Measurements from ENCODE around the gene CRIM1.

The CRIM1 gene

DNA sequence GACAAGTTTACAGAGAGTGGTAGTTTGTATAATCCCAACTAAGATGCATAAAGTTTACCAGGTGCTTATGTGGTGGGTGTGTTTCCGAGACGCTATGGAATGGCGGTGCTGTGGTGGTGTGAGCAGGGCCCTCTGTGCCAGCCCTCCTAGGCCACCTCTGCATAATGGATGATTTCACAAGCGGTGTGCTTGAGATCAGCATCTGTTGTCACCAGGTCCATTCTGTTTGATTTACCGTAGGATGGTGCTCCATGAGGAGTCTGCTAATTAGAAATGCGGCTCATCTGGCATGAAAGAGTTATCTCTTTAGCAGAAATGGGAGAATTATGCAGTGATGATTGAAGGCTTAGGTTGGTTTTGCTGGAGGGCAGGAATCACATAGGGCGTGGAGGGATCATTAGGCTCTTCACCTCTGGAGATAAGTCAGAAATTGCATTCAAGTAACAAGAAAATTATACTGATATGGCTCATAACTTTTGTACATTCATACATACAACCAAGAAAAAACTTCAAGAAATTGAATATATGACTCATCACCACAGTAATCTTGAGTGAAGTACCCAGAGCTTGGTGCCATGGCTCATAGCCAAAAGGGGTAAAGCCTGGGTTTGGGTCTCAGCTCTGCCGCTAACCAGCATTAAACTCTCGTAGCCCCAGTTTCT, 41.4 kb downstream of the CRIM1 start:
- no peak for DNase-seq (ENCODE audit: low read depth)

DNA sequence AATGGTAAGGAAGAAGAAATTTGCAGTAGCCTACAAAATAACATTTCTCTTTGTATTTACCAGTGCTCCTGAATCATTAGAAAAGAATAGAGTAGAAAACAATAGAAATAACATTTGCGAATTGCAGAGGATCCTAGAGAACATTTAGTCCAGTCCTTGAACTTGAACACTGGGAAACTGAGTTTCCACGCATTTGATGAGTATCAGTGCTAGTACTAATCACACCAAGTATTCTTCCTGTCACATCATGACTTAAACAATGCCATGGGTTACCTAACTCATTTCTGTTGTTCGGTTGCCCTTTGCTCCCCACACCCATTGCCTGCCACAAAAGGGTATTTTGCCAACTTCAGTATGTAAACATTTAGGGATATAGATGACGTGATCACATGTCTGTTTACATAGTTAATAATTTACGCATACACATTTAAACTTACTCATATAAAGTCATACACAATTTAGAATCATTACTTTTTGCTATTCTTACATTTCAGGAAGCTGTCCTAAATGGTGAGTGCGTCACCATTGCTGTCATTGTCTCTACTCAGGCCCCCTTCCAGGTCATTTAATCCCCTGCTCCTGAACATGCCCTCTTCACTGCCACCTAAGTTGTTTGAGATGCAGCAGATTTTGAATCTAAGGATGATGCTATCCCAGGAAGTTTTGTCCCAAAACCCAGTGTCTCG, 42.3 kb downstream of the CRIM1 start:
- DNase-seq (ENCODE audit: low read depth), result no peak

DNA sequence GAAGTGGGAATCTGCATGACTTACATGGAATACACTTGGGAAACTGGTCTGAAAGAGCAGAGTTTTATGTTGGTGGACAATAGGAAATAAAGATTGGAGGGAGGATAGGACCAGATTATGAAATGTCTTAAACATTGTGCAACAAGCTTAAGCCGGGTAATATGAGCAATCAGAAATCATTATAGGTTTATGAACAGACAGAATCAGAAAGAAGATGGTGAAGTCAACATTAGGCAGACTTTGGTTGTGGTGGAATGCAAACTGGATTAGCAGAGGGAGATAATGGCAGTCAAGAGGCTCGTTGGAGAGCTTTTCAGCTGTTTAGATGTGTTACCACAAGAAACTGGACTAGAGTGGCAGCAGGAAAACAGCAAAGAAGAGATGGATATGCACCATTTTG, 43.5 kb downstream of the CRIM1 start:
- DNase-seq (ENCODE audit: low read depth), result no peak

DNA sequence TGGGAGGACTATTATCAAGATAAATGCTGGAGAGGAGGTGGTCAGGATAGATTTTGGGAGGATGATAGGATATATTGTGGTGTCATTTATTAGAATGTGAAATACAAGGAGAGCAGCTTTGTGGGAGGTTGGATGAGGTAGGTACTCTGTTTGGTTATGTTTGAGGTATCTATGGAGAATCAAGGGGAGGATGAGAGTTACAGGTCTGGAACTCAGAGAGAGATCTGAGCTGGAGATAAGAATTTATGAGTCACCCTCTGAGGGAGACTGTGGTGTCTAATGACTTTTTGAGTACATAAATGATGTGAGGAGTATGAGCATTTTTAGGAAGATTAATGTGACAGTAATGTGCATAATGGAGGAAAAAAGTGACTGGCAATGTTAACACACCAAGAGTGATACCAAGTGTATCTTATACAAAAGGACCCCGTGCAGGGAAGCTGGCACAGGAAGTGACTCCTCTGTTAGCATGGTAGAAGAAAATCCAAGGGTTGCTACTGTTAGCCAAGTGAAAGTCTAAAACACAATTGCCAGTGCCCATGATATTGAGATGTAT, 48.2 kb downstream of the CRIM1 start:
- no peak for DNase-seq (ENCODE audit: low read depth)

DNA sequence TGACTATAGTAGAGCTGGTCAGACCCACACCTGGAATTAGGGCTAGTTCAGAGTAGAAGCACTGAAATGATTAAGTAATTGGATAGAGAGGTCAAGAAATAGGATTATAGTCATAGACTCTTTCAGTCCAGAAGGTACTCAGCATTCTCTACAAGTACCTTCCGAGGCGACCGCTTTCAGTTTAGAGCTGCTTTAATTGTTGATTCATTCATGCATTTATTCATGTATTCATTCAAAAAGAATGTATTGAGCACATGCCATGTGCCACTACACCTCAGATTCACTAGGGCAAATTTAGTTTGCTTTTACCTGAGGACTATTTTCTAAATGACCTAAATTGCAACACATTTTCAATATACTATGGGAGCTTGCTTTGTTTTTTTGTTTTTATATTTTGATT, 48.7 kb downstream of the CRIM1 start:
- no peak for DNase-seq (ENCODE audit: low read depth)

DNA sequence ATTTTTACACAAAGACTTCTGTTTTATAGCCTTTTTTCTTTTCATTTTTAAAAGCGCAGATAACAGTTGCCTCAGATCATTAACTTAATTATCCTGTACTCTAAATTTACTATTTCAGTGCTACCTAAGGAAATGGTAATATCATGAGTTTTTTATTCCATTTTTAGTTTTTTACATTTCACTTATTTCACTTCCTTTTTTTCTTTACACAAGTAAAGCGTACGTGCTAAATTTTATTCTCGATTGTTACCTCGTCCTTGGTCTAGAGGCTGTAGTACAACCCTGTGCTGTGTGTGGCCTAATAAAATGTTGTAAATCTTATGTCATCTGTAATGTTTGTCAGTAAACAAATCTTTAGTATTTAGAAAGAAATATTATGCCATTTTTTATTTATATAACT, 49.2 kb downstream of the CRIM1 start:
- no peak for DNase-seq (ENCODE audit: low read depth)

DNA sequence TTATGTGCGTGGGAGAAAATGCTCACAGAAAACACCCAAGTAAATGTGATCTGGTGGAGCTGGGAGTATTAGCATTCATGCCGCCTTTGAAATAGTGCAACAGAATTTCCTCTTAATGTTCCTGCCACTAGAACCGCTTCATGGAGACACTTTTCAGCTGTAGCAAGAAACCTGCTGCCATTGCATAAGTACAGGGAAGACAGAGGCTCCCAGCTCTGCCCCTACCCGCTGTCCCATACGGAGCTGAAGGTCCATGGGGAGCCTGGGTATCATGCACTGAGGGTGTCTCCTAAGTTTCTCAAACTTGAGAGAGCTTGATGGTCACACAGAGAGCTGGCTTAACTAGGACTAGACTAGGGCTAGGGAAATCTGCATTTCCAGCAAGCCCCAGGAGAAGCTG, 49.6 kb downstream of the CRIM1 start:
- no peak for DNase-seq (ENCODE audit: low read depth)

DNA sequence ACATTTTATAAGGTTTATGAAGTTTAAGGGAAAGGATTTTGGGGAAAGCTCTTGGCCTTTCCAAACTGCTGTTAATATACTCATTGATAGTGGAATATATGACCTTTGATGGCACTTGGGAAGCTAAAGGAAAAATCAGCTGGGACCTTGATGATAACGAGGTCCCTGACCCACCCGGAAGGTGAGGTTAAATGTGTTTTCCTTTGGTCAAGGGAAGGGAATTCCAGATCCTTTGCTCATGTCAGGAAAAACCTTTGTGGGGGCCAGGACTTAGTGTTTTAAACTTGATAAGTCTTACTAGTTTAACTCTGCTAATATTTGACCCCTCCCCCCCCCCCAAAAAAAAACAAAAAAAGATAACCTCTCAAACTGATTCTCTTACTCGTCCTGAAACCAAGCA, 50.7 kb downstream of the CRIM1 start:
- DNase-seq (ENCODE audit: low read depth), result no peak

DNA sequence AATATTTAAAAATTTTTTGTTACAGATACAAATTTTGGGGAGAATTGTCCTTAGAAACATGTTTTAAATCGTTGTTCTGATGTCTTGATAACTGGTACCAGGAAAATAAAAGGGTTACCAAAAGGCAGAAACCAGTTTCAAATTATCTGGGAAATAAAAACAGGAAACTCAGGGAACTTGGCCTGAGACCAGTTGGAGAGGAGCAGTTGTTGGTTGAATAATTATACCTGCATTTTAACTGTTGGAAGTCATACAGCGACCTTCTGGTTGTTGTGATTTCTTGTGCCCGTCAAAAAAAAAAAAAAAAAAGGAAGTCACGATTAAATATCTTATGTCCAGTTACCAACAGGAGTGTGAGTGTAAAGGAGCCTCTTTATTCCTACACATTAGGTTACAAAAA, 51.8 kb downstream of the CRIM1 start:
- DNase-seq (ENCODE audit: low read depth), result no peak

DNA sequence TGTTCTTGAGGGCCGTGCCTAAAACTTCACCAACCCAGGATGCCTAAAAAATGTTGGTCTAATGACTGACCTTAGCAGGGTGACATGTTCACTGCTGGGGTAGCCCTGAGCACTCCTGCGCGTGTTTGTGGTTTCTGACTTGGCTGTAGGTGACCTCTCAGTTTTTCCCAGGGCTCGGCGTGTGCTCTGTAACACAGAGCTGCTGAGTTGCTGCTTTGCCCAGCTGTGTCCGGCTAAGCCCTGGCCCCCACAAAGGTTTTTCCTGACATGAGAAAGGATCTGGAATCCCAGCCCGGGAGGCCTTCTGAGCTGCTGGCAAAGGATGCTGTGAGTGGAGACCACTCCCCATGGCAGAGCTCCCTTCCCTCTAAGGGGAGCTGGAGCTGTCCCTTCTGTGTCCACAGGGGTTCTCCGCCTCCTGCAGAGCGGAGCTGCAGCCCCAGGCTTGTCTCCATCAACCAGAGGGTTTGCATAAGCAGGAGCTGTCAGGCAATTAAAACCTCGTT, 52.7 kb downstream of the CRIM1 start:
- DNase-seq (ENCODE audit: low read depth), result no peak

DNA sequence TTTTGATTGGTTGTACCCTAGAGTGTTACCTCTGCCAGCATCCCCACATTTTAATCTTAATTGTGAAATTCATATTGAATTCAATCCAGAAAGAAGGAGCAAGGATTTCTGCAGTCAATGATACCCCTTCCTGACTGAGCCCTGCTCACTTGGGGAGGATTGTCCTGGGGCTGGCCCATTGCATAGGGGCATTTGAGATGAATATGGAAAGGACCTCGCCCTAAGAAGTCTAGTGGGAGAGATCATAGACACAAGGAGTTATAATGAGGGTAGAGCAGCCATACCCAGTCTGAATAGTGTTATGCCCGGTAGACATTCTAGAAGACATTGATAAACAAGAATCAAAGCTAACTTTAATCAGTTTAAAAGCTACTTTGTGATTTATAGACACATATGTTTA, 53.8 kb downstream of the CRIM1 start:
- DNase-seq (ENCODE audit: low read depth), result no peak

DNA sequence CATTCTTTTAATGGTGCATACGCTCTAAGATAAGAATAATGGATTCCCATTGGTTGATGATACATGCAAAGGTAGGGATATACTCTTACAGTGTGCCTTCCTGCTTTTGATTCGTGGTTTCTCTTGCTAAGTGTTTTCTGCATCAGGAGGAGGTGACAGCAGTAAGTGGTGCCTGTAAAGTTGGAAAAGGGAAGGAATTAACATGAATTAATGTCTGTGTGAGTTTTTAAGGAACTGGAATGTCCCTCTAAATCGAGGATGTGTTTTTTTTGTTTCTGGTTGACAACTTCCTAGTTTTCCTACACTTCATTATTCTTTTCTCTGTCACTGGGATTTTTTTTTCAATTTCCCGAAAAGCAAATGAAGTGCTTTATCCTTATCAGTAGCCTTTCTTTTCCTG, 54.4 kb downstream of the CRIM1 start:
- no peak for DNase-seq (ENCODE audit: low read depth)

DNA sequence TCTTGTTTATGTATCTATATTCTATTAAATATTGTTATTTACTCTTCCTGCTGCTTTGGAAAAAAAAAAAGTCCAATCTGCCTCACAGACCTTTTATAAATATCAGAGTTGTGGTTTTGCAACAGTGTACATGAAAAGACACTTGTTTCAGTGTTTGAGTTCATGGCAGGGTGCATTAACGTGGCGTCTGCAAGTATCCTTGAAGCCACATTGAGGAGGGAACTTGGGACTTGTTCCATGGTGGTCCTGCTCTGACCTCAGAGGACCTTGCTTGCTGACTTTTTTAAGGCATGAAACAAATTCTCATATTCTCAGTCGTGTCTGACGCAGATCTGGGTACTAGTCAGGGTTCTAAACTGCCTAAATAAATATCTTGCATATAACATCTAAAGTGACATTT, 55.1 kb downstream of the CRIM1 start:
- DNase-seq (ENCODE audit: low read depth), result no peak

DNA sequence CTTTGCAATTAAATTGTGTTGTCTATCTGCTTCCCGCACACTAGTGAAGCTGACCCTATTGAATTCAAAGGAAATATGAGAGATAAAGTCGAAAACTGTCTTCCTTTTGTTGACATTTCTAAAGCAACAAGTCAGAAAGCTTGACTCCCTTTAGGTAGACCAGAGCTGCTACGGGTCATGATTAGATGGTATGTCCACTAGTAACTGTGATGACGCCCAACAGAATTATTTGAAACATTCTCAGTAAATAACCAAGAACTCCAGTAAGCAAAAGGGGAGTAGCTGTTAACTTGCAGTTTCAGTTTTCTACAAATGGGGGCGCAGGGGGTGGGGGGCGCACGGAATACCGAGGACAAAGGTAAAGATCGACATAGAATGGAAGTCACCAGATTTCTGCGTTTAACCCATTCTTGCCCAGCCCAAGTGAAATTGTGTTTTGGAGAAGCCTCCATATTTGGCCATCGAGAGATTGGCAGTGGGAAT, 56.4 kb downstream of the CRIM1 start:
- DNase-seq (ENCODE audit: low read depth), result no peak

DNA sequence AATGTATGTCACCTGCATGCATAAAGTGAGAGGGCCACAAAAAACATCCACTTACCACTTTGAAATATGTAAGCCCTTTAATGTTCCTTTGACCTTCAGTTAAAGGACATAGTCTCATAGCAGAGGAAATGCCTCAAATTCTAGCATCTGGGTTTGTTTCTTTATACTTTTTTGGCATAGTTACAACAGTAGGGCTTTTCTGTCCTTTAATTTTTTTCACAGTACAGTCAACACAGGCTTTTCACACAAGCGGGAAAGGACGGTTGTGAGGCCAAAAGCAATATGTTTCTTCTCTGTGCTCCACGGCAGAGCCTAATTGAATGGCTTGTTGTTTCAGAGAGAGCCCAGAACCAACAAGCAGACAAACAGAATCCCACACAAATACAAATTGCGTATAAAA, 57.6 kb downstream of the CRIM1 start:
- no peak for DNase-seq (ENCODE audit: low read depth)

DNA sequence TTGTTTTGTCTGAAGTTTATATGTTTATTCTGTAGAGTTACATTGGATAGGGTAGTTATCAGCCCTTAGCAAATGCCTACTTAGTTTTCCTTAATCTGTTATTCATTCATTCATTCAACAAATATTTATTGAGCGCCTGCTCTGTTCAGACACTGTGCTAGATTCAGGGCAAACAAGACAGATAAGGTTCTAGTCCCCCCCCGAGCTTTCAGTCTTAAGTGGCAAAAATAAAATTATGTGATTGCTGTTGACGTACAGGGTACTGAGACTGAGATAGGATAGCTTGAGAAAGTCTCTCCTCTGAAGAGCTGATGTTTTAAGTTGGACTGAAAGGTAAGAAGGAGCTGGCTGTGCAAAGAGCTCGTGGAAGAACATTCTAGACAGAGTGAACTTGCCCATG, 58.7 kb downstream of the CRIM1 start:
- no peak for DNase-seq (ENCODE audit: low read depth)

DNA sequence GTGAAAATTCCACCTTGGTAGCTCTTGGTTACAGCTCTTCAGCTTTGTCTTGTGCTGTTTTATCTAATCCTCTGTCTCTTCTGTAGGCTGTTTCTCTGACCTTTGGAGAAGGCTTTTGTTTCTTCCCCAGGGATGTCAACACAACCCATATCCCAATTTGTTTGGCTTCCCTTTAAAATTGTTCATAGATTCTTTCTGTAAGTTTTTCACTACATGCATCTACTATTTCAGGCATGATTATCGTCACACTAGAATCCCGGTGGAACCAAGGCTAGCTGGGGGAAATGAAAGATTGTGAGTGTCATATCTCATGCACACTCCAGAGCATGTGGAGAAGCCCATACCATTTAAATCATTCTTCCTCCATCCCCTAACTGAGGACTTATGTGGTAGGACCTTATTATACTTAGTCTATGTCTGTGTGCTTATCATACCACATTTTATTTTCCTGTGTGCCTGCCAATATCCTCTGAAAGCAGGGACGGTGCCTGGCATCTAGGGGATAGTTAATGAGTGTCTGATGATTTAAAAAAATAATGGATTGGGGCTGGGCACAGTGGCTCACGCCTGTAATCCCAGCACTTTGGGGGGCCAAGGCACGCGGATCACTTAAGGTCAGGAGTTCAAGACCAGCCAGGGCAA, 59.9 kb downstream of the CRIM1 start:
- no peak for DNase-seq (ENCODE audit: low read depth)

DNA sequence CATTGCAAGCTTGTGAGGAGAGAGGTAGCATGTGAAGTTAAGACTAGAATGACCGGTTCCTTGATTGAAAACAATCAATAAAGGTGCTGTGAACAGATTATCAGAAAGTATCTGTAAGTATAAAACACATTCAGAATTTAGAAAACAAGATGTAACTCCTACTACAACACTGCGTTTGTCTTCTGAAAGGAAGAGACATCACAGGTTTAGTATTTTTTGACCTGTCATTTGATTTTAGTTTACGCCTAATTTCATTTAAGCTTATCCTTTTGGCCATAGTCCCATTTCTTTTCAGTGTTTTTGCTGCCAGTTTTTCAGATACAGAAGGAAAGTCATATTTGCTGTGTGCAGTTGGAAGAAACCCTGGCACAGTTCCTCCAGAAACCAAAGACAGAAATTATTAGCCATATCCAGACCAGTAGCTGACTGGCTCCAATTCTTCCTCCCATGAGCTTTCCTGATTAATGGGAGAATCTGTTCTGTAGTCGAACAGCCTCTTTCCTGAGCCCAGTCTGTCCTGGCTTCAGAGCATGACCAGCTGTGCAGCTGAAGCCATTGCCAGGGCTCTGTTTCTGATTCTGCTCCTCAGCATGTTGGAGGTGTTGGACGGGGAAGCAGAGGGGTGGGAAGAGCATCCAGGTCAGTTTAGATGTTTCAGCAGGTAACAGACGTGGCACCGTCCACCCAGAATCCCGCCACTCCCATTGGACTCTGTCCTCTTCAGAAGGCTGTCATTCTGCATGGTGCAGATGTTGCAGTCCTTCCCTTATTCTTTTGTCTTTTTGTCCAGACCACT, 61.0 kb downstream of the CRIM1 start:
- DNase-seq (ENCODE audit: low read depth), result no peak

DNA sequence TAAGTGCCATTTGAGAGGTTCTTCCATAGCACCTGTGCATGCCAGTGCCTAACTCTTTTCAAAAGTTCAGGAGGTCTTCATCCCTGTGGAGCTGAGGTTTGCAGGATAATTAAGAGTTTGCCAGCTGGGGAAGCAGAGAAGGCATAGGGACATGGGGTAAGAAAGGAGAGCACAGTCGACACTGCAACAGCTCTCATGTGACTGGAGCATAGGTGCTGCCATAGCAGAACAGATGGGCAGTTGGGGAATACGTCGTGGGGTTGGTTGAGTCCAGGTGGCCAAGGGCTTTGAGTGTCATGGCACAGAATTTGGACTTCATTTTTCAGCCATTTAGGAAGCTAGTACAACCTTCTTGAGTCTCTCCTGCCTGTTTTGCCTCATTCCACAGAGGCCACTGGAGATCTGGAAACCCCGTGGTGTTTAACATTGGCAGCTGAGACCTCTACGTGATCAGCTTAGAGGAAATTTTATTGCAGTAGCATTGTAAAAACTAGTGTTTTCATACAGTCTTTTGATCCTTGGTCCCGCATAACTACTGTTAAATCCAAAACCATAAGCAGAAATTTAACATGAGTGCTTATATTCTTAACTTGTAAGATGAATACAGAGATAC, 65.1 kb downstream of the CRIM1 start:
- DNase-seq (ENCODE audit: low read depth), result no peak

DNA sequence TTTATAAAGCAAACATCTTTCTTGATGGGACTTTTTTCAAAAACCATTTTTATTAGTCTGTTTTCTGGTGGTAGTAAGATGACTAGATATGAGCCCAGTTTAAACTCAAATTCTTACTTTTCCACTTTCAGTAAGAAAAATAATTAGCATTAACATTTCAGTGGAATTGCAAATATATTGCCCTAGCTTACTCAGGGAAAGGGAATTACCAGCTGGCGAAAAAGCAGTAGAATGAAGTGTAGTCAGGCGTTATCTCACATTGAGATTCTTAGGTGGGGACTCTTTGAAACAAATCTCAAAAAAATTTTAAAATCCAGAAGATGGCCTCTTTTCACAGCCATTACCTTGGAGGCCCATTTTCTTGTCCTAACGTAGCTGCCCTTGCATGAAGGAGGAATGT, 65.8 kb downstream of the CRIM1 start:
- no peak for DNase-seq (ENCODE audit: low read depth)

DNA sequence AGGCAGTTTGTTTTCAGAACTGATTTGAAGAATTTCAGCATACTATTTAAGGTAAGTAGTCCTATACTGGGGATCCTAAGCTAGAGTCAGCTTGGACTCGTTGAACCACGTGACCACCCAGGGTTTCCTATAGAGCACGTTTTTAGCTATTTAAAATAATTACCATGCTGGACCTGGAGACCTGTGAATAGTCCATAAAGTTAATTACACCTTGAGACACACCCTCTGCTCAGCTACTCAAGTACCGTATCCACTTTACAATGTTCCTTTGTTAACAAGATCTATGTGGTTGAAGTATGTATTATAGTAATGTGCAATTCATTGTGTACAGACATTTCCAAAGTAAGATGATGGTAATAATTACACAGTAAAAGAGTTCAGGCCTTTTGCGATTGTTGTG, 67.6 kb downstream of the CRIM1 start:
- DNase-seq (ENCODE audit: low read depth), result no peak

DNA sequence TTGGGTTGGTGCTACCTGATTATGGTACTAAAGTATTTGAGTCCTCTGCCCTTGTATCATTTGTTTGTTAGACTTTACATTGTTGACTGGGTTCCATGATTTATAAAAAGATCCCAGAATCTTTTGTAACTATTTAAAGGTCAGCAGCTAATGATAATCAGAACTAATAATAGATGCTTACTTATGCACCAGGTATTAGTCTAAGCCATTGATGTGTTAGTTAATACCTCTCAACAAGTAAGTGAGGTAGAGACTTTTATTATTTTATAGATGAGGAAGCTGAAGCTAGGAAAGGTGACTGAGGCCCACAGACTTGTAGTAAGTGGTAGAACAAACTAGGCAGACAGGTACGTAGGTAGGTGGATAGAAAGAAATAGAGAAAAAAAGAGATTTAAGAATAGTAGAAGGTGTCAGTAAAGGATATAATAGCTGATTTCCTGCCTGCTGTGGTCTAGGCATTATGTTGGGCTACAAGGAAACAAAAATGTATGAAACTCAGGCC, 68.1 kb downstream of the CRIM1 start:
- DNase-seq (ENCODE audit: low read depth), result no peak

All from CMK (cell line).